Islet precursor cell (in vitro differentiated cells): ENCODE data around the gene SMARCC2.

ENCODE experiments used
- DNase-seq: peaks from one replicate; pipeline ENCODE4 v3.0.0-alpha.2; 2018

SMARCC2 gene

DNA sequence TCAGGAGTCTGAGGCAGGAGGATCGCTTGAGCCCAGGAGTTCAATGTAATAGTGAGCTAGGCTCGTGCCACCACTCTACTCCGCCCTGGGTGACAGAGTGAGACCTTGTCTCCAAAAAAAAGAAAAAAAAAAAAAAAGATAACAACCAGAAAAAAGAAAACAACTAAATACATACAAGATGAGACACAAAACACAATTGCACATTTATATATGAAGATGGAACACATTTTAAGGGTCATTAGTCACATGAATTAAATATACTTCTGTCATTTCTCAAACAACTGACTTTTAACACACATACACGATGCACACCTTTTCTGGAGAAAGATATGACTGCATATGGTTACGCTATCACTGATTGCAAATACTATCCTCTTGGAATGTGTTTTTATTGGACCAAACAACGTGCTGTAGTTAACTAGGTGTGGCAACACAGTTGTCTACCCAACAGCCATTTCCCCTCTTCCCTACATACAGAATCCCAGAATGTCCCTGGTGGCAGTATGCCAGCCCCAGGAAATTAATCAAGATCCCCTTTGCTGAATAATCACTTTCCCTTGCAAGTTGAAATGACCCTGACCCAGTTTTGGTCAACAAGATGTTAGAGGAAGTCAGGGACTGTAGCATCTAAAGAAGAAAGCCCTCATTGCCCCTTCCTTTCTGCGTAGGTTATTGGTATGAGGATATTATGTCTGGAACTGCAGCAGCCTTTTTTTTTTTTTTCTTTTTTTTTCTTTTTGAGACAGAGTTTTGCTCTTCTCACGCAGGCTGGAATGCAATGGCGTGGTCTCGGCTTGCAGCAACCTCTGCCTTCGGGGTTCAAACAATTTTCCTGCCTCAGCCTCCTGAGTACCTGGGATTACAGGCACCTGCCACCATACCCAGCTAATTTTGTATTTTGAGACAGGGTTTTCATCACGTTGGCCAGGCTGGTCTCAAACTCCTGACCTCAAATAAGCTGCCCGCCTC lies 42.5 kb downstream of the SMARCC2 start:
- no peak for DNase-seq

DNA sequence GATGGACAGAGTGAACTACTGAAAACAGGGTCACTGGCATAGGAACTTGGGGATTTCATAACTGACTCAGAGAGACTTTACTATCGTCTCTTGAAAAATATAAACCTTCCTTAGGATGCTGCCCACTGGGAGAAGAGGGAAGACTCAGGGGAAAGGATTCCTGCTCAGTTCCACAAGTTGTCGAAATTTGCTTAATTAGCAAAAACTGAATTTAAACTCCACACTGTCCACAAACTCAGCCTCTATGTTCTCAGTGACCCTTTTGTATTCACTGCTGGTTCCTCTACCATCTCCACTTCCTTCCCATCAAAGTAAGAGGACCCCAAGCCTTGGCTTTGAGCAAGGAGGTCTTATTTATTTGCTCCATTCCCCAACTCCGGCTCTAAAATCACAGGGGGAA lies 44.1 kb downstream of the SMARCC2 start:
- DNase-seq, result no peak

DNA sequence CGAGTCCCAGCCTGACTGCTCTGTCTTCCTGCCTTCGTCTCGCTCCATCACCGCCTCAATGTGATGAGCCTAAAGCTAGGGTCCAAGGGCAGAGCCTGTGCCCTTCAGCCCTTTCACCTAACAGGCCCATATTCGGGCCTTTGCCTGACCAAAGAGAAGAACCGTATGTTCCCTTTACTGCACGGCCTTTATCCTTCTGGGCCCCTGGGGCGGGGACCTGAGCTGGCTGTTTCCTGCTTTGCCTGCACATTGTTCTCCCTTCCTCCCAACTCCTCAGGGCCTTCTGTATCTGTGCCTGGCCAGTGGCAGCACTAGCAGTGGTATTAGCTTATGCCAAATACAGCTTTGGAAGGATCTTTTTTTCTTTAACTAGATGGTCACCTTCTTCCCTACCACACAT lies 45.4 kb downstream of the SMARCC2 start:
- no peak for DNase-seq

DNA sequence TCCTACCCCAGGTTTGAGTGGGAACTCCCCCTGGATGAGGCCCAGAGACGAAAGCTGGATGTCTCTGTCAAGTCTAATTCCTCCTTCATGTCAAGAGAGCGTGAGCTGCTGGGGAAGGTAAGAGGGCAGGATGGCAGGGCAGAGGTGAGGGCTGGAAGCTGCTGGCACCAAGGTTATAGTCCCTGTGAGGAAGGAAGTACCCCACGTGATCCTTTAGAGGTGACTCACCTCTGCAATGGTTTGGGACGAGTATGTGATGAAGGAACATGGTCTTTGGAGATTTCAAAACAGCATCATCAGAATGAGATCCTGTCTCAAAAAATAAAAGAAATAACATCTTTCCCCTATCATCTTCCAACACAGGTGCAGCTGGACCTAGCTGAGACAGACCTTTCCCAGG lies 46.1 kb downstream of the SMARCC2 start:
- no peak for DNase-seq

DNA sequence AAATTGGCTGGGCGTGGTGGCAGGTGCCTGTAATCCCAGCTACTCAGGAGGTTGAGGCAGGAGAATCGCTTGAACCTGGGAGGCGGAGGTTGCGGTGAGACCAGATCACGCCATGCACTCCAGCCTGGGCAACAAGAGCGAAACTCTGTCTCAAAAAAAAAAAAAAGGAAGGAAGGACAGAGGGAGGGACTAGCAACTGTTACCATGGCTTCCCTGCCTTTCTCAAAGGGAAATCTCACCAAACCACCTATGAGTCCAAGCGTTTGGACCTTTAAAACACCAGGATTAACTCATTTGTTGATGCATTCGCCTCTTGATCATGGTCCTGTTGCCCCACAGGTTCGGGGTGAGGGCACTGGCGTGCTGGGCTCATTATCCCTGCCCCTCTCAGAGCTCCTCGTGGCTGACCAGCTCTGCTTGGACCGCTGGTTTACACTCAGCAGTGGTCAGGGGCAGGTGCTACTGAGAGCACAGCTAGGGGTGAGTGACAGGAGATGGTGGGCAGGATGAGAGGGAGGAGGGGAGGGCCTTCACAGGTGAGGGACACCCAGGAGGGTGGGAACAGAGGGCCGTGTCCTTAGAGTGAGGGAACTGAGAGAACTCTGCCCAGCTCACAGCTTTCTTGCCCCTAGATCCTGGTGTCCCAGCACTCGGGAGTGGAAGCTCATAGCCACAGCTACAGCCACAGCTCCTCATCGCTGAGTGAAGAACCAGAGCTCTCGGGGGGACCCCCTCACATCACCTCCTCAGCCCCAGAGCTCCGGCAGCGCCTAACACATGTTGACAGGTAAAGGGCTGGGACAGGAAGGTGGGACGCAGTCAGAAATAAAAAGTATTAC lies 47.1 kb downstream of the SMARCC2 start:
- no peak for DNase-seq

DNA sequence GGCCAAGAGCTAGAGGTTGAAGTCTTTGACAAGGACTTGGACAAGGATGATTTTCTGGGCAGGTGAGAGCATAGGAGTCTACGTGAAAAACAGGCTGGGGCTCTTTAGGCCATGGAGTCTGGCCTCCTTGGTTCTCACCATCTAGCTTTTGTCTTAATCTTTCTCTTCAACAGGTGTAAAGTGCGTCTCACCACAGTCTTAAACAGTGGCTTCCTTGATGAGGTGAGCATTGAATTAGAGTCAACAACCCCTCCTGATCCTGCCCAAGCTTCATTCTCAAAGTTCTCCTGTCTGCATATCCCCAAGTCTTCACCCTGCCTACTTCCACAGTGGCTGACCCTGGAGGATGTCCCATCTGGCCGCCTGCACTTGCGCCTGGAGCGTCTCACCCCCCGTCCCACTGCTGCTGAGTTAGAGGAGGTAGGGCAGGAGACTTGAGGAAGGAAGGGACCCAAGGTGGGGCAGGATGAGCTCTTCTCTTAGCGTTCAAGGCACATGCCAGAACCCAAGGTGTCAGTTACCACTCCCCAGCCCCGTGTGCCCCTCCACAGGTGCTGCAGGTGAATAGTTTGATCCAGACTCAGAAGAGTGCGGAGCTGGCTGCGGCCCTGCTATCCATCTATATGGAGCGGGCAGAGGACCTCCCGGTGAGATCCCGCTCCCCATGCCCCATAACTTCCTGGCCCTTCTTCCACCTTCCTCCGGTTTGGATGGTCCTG lies 51.3 kb downstream of the SMARCC2 start:
- no peak for DNase-seq

DNA sequence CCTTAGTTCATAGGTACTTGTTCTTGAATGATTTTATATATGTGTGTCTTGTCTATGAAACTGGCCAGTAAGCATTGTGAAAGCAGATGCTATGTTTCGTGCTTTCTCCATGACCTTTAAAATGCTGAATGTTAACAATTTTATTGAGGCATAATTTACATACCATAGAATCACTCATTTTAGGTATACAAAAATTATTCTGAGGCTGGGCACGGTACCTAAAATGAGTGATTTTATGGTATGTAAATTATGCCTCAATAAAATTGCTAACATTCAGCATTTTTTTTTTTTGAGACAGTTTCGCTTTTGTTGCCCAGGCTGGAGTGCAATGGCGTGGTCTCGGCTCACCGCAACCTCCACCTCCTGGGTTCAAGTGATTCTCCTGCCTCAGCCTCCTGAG lies 54.4 kb downstream of the SMARCC2 start:
- DNase-seq, result no peak

DNA sequence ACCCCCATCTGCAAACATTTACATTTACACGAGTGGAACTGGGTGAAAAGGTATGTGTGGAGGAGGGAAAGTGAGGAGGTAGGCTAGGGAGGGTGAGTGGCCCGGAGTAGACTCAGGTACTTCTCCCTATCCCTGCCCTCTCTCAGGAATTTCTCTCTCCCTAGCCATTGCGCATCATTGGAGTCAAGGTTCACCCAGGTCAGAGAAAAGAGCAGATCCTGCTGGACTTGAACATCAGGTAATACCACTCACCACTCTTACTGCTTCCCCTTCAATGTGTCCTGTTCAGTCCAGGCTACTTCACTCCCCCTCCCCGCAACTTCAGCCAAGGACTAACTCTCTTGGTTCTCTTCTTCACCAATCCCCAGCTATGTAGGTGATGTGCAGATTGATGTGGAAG lies 58.4 kb downstream of the SMARCC2 start:
- no peak for DNase-seq

DNA sequence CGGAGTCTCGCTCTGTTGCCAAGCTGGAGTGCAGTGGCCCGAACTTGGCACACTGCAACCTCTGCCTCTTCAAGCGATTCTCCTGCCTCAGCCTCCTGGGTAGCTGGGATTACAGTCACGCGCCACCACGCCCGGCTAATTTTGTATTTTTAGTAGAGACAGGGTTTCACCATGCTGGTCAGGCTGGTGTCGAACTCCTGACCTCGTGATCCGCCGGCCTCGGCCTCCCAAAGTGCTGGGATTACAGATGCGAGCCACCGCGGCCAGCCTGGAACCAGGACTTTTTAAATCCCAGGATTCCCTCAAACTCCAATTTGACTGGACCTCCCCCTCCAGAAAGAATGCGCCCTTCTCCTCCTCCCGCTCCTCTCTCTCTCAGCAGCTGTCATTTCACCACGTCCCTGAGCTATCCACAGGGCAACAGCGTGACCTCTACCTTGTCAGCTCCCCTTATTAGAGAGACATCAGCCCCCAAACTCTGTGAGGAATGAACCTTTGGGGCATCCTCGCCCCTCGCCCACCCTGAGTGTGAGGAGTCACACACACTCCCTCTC lies 59.3 kb downstream of the SMARCC2 start:
- no peak for DNase-seq

DNA sequence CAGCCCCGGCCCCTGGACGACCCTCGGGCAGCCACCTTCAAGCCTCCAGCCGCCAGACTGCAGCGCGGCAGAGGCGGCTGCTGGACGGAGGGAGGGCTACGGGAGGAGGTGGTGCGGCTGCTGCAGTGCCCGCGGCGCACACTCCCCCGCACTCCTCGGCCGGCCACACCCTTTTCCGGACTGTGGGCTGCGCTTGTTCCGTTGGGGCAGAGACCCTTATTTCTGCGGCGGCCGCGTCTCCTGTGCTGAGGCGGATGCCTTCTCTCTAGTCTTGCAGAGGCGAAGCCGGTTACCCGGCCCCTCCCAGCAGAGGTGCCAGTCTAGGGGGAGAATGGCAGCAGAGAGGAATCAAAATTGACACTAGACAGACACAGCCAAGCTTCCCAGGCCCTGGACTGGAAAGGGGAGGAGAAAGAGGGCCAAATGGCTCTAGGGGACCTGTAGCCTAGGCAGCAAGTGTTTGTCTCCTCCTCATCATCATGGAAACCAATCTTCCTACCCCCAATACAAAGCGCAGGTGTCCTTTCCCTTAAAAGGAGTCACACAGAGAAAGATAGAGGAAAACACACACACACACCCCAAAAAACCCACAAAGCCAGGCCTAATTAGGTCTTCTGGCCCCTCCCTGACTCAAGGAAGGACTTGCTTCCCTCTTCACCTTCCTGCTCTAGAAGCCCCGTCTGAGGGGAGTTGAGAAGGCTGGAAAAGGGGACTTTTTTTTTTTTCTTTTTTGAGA lies 59.9 kb downstream of the SMARCC2 start:
- peak; percentile 92 for DNase-seq

DNA sequence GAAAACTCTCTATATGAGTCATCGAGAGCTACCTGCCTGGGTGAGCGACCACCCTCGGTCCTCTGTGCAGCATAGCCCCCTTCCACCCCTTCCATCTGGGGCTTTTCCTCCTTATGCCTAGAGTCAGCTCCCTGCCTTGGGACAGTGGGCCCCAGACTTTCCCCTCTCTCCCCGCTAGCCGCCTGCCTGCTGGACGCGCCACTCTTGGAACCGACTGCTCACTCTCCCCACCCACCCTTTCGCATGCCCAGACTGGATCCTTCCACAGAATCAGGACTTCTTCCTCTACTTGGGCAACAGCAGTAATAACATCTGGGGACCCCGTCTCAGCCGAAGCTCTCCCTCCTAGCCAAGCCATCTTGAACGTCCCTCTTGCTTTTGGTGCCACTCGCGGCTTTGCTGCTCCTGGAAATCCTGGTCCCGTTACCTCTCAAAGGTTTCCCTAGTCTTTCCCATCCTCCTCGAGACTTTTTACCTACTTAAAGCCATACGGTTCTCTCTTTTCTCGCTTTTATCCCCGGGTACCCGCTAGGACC lies 60.5 kb downstream of the SMARCC2 start:
- no peak for DNase-seq

DNA sequence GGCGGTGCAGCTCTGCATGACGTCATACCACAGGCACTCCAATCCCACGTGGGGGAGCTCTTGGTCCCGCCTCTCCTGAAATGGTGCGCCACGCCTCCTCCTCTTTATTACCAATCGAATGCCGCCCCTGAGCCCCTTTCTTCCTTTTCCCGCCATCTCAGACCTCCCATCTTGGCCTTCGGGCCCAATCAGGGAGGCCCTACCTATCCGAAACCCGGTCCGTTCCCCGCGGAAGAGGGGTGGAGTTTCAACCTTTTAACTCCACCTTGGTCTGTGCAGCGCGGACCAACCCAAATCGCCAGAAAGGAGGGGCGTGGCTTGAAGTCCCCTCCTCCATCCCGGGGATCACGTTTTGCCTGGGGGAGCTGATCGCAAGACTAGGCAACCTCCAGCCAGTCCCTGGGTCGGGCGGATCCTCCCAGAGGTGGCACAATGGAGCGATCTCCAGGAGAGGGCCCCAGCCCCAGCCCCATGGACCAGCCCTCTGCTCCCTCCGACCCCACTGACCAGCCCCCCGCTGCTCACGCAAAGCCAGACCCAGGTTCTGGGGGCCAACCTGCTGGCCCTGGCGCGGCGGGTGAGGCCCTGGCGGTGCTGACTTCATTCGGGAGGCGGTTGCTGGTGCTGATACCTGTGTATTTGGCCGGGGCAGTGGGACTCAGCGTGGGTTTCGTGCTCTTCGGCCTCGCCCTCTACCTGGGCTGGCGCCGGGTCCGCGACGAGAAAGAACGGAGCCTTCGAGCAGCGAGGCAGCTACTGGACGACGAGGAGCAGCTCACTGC lies 61.2 kb downstream of the SMARCC2 start, which contains the start of gene ESYT1:
TSS of gene ESYT1 (plus strand) at position 380 of the 782 bp plus-strand sequence. CDS start at position 433, 53 bp downstream.
- DNase-seq, result peak; percentile 100

DNA sequence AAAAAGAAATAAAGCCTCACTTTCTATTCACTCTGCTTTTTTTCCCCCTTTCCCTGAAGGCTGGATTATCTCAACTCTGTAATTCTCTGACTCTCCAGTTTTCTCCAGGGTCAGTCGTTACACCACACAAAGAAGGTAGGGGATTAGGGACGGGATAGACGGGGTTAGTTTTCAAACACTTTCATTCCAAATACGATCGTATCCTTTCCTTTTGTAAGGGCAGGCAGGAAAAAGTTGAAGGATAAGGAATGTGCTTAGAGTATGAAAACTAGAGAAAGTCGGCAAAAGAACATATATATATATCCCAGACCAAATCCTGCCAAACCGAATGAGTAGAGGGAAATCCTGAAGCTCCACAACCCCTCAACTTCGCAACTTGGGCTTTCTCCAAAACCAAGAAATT lies 61.8 kb downstream of the SMARCC2 start:
- no peak for DNase-seq

DNA sequence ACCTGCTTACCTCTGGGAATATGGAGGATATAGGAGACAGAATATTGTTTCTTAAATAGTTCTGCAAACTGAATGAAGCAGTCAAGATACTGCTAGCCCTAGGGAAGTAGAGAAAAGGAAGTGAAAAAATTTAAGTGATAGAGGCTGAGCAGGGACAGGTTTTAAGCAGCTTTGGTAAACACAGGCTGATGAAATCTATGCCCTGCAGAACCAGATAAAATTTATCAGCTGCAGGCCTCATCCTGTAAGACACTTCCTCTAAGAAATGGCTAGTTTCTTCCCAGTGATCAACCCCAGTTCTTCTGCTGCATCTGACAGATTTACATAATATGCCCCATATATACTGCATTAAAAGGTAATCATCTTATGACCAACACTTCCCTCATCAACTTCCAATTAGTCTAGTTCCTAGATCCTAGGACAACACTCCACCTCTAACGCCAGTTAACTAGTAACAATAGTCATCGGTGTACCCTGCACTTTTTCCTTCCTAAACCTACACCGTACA lies 62.5 kb downstream of the SMARCC2 start:
- DNase-seq, result no peak

DNA sequence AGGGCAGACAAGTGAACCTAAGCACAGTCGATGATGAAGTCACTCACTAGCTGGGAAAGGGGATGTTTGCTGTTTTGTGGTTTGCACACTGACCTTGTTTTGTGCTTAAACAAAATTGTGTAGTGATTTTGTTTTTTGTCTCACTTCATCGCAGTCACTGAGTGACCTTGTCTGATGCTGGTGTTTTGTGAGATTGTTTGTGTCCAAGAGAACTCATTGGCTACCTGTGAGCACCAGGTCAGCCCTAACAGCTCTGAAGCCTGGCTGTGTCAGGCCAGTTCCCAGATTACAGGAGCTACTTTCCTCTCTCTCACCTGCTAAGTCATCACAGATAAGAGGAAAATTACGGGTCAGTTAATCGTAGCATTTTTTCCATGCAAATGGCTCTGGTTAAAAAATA lies 65.2 kb downstream of the SMARCC2 start:
- DNase-seq, result no peak

DNA sequence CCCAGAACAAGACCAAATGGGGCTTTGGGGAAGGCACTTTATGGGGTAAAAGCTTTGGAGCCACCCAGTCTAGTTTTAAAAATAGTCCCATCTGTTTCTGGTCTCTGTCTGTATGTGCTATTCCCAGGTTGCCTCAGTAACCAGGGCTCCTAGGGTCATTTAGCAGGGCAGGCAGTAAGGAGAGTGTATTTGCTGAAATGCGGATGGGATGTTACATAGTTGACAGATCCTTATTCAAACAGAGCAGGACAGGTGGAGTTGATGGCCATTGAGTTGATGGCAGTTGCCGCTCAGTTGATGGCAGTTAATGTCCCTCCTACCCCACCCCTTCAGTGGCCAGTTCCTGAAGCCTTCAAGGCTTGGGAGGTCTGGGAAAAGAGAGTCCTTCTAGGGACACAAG lies 66.6 kb downstream of the SMARCC2 start:
- DNase-seq, result no peak

DNA sequence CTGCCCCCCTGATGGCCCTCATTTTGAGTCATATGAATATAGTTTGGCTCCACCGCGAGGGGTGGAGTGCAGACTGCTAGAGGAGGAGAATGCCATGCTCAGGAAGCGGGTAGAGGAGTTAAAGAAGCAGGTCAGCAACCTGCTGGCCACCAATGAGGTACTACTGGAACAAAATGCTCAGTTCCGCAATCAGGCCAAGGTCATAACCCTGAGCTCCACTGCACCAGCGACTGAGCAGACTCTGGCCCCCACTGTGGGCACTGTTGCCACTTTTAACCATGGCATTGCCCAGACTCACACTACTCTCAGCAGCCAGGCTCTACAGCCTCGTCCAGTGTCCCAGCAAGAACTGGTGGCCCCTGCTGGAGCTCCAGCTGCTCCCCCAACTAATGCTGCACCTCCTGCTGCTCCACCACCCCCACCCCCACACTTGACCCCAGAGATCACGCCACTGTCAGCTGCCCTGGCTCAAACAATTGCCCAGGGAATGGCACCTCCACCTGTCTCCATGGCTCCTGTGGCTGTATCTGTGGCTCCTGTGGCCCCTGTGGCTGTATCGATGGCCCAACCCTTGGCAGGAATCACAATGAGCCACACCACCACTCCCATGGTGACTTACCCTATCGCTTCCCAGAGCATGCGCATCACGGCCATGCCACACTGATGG lies 67.9 kb downstream of the SMARCC2 start:
- no peak for DNase-seq

DNA sequence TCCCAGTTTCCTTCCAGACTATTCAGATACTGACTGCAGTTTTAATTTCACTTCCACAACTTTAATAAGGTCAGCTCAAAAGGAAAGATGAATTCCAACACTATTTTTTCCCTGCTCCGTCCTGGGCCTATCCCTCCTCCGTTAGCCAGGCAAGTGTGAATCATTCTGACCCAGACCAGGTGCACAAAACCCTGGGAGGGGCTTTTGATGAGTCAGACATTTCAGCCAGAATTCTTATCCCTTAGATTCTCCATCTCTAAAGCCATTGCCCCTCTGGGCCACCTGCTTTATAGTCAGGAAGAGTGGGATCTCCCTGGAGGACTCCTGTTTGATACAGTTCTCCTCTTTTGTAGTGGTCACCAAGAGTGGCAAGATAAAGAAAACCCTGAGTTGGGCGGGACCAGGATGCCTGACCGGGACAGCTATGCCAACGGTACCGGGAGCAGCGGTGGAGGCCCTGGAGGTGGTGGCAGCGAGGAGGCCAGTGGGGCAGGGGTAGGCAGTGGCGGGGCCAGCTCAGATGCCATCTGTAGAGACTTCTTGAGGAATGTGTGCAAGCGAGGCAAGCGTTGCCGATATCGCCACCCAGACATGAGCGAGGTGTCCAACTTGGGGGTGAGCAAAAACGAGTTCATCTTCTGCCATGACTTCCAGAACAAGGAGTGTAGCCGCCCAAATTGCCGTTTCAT lies 69.0 kb downstream of the SMARCC2 start:
- DNase-seq, result peak; percentile 77

DNA sequence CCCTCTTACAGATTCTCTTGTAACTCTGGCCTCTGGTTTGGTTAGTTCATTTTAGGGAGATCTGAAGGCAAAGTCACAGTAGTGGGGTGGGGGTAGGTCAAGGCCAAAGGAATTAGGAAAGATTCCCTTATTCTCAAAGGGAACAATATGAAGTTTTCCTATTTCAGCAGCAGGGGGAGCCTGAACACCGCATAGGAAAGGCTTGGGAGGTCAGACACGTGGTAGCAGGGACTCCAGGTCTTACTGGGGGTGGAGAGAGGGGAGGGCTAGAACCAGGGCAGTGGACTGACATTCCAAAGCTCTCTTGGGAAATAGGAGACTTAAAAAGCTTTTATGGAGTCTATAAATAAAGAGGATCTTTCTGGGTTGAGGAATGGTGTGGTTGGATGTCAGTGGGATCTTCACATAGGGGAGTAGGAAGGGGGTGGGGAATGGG lies 69.9 kb downstream of the SMARCC2 start:
- peak; percentile 96 for DNase-seq
